Choroid plexus epithelial cell (primary cell): ENCODE results near the gene UBE2C.
"Not testable (repeated sequence)": the region's sequence is repeated elsewhere in the genome, so short reads cannot be mapped to it uniquely, and the experiment has no call there.

Experiments
- DNase-seq: peaks from one replicate; pipeline ENCODE4 v3.0.0-alpha.2; 2010; ENCODE audit warnings: low read depth
- H3K4me3 ChIP-seq: 2 replicates; pipeline ENCODE4 v1.5.1; 2011; ENCODE audit warnings: low read depth, mild to moderate bottlenecking, control low read depth, low read length, moderate library complexity
- TF ChIP-seq, protein P1 (sequence below): conservative IDR thresholded peaks from 2 replicates; pipeline ENCODE4 v1.5.1; 2011; ENCODE audit warnings: low read depth, mild to moderate bottlenecking, control low read depth, inconsistent platforms, low read length, moderate library complexity

Gene UBE2C

DNA sequence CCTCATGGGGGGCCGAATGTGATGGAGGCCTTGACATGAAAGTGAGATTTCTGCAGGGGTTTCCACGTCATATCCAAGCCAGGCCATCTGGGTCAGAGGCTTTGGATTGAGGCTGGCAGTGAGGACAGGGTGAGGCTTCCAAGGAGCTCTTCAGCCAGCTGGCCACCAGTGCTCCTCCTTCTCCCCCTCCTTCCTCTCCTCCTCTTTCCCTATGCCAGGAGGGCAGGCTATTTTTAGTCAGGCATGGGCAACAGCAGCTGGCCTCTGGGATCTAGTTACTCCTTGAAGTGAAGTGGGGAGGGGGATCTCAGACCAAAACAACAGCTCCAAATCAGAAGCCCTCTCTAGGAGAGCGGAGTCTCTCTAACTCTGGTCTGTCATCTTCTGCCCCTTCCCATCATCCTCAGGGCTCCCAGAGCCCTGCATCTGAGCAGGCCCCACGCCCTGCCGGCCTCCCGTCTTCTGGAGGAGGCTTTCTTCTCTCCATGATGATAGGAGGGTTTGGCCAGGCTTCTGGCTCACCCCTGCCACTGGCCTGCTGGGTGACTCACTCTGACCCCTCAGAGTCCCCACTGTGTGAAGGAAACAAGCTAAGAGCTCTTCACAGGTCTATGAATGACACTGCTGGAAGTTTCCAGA lies 14.1 kb downstream of the UBE2C start:
- DNase-seq, result peak; percentile 71
- TF ChIP-seq, protein P1, sequence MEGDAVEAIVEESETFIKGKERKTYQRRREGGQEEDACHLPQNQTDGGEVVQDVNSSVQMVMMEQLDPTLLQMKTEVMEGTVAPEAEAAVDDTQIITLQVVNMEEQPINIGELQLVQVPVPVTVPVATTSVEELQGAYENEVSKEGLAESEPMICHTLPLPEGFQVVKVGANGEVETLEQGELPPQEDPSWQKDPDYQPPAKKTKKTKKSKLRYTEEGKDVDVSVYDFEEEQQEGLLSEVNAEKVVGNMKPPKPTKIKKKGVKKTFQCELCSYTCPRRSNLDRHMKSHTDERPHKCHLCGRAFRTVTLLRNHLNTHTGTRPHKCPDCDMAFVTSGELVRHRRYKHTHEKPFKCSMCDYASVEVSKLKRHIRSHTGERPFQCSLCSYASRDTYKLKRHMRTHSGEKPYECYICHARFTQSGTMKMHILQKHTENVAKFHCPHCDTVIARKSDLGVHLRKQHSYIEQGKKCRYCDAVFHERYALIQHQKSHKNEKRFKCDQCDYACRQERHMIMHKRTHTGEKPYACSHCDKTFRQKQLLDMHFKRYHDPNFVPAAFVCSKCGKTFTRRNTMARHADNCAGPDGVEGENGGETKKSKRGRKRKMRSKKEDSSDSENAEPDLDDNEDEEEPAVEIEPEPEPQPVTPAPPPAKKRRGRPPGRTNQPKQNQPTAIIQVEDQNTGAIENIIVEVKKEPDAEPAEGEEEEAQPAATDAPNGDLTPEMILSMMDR, result no peak
- H3K4me3 ChIP-seq, result no peak overlapping the region

DNA sequence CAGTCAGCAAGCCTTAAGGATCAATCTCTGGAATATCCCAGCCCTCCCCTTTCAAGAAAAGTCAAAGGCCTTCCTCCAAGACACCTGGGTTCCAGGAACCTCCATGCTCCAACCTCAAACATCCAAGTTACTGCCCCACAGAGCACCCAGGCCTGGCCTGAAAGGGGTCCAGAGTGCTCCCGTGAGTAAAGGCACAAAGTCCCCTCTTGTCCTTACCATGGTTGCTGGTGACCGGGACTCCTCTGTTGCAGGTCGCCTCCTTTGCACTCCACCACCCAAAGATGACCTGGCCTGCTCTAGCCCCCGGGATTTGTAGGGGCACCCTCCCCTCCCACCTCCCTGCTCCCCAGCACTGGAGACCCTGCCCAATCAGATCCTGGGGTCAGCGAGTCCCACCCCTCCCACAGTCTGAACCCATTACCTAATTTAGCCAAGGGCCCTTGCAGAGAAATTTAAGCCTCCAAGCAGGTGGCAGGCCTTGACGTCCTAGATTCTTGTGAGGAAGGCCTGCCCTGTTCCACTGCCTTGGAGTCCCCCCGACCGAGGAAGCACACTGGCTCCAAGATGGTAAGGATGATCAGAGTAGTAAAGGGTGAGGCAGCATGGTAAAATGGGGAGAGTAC lies 14.7 kb downstream of the UBE2C start, which contains the start of gene TNNC2:
TNNC2 (minus strand) TSS at position 283 of the 623 bp plus-strand sequence; CDS start at position 219, 64 bp downstream.
- H3K4me3 ChIP-seq, result no peak within 1 kb of the TSS
- TF ChIP-seq, protein P1, result no peak
- no peak for DNase-seq

DNA sequence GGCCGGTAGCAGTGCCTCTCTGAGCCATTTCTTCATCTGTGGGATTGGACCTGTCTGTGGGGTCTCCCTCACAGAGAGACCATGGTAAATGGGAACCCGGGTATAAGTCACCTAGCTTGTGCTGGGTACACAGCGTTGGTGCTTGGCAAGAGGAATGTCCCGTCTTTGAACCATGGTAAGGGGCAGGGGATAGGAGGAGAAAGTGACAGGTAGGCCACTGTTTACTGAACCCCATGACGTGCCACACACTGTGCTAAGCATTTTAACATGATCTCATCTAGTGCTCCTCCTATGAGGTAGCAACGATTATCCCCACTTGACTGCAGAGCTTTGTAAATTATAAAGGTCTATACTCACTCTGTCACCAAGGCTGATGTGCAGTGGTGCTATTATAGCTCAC lies 15.3 kb downstream of the UBE2C start:
- DNase-seq, result no peak
- no peak overlapping the region for H3K4me3 ChIP-seq
- TF ChIP-seq, protein P1, result no peak

DNA sequence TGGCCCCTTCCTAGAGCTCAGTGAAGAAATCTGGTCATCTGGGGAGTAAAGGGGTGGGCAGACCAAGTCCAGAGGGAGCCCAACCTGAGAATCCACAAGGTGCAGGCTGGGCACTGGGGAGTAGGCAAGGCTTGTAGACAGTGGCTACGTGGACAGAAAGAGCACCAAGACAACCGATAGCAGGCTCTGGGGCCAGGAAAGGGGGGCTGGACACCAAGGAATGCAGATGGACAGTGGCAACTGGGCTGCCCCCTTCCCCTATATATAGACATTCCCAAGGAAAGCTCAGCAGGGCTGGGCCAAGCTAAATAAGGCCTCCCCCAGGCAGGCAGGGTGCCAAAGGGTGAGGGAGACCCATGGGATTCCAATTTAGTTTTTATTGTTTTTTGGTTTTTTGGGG lies 16.1 kb downstream of the UBE2C start:
- TF ChIP-seq, protein P1, result no peak
- H3K4me3 ChIP-seq, result no peak overlapping the region
- no peak for DNase-seq

DNA sequence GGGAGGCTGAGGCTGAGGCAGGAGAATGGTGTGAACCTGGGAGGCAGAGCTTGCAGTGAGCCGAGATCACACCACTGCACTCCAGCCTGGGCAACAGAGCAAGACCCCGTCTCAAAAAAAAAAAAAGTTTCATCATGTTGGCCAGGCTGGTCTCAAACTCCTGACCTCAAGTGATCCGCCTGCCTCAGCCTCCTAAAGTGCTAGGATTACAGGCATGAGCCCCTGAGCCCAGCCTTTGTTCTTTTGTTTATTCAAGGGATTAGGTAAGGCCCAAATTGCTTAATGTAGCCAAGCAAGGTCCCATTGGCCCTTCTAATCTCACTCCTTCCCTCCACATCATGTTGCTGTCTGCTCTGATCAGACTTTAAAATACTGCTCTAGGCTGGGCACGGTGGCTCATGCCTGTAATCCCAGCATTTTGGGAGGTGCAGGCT lies 17.2 kb downstream of the UBE2C start:
- DNase-seq, H3K4me3 ChIP-seq: not testable (repeated sequence)

DNA sequence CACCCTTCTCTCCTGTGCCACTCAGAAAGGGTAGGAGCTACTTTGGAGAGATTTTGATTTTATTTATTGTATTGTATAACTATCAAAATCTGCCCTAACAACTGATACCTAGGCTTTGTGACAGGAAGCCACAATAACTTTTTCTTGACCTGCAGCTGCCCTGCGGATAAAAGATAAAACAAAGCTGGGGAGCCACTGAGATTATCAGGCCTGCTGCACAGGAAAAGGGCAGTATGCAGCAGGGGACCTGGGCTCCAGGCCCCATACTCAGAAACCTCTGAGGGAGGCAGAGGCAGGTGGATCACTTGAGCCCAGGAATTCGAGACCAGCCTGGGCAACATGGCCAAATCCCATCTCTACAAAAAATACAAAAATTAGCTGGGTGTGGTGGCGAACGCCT lies 20.2 kb downstream of the UBE2C start:
- DNase-seq, result no peak
- H3K4me3 ChIP-seq, result no peak overlapping the region
- TF ChIP-seq, protein P1, result no peak

DNA sequence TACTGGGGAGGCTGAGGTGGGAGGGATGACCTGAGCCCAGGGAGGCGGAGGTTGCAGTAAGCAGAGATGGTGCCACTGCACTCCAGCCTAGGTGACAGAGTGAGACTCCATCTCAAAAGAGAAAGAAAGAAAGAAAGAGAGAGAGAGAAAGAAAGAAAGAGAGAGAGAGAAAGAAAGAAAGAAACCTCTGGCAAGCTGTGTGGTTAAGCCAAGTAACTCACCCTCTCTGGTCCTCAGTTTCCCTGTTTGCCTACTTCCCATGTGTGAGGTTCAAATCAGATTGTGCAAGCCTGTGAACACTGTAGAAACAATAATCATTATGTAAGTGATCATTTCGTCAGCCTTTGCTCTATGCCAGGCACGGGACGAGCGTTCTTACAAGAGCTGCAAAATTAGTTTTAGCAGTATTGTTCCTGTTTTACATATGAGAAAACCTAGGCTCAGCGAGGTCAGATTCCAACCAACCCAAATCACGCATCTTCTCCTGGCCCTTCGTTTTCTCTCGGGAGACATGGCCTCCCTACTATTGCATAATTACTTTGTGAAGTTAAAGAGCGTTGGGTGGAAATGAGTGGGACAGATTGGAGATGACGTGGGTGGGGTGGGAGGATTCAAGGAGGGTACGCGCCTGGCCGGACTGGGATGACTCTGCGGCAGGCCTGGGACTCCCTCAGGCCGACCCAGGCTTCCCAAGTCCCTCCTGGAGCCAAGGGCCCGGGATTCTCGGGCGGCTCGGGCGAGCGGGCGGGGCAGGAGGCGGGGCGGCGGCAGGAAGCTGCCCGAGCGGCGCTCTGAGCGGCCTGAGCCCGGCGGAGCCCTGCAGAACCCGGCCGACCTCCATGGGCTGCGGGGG lies 20.8 kb downstream of the UBE2C start, which contains the start of gene SNX21:
SNX21 (plus strand) TSS at position 770 of the 853 bp plus-strand sequence. CDS start 121 bp downstream, outside the sequence.
- TF ChIP-seq, protein P1, result no peak
- DNase-seq, result peak; percentile 87
- H3K4me3 ChIP-seq, result peak within 1 kb of the TSS; percentile 73
